ENCODE measurements around the gene ESYT3.
"Not testable (repeated sequence)": the region's sequence is repeated elsewhere in the genome, so short reads cannot be mapped to it uniquely, and the experiment has no call there.

ESYT3 gene

GRCh38 chr3:138408751-138409570, 25.5 kb upstream of the ESYT3 start:
- DNase-seq (ENCODE audit: low read depth), result no peak

- DNase-seq (ENCODE audit: low read depth), result no peak
These were observed 21.4 kb upstream of the ESYT3 start for GRCh38 chr3:138412821-138413551.

- DNase-seq (ENCODE audit: low read depth), result not testable (repeated sequence)
These were observed 18.2 kb upstream of the ESYT3 start for GRCh38 chr3:138416236-138416635.

- DNase-seq (ENCODE audit: low read depth), result peak; percentile 22
These were observed 16.8 kb upstream of the ESYT3 start for GRCh38 chr3:138417559-138417982.

- no peak for DNase-seq (ENCODE audit: low read depth)
These were observed 15.7 kb upstream of the ESYT3 start for GRCh38 chr3:138418601-138419206.

- no peak for DNase-seq (ENCODE audit: low read depth)
These were observed 11.1 kb upstream of the ESYT3 start for GRCh38 chr3:138423316-138423715.

- no peak for DNase-seq (ENCODE audit: low read depth)
These were observed 10.1 kb upstream of the ESYT3 start for GRCh38 chr3:138424323-138424722.

GRCh38 chr3:138426211-138426610, 8.2 kb upstream of the ESYT3 start:
- no peak for DNase-seq (ENCODE audit: low read depth)

GRCh38 chr3:138426754-138427153, 7.7 kb upstream of the ESYT3 start:
- DNase-seq (ENCODE audit: low read depth), result not testable (repeated sequence)

GRCh38 chr3:138429665-138430064, 4.8 kb upstream of the ESYT3 start:
- no peak for DNase-seq (ENCODE audit: low read depth)

- no peak for DNase-seq (ENCODE audit: low read depth)
These were observed 1.7 kb upstream of the ESYT3 start for GRCh38 chr3:138432576-138433240.

- DNase-seq (ENCODE audit: low read depth), result no peak
These were observed 532 bp upstream of the ESYT3 start for GRCh38 chr3:138433892-138434275.

- no peak for DNase-seq (ENCODE audit: low read depth)
These were observed 708 bp downstream of the ESYT3 start for GRCh38 chr3:138434875-138435772.

GRCh38 chr3:138435840-138436239, 1.4 kb downstream of the ESYT3 start:
- DNase-seq (ENCODE audit: low read depth), result no peak

GRCh38 chr3:138437281-138437680, 2.9 kb downstream of the ESYT3 start:
- no peak for DNase-seq (ENCODE audit: low read depth)

- no peak for DNase-seq (ENCODE audit: low read depth)
These were observed 4.5 kb downstream of the ESYT3 start for GRCh38 chr3:138438896-138439295.

- DNase-seq (ENCODE audit: low read depth), result no peak
These were observed 5.2 kb downstream of the ESYT3 start for GRCh38 chr3:138439646-138440045.

- no peak for DNase-seq (ENCODE audit: low read depth)
These were observed 5.7 kb downstream of the ESYT3 start for GRCh38 chr3:138440121-138440521.

- no peak for DNase-seq (ENCODE audit: low read depth)
These were observed 6.2 kb downstream of the ESYT3 start for GRCh38 chr3:138440596-138440995.

- no peak for DNase-seq (ENCODE audit: low read depth)
These were observed 6.8 kb downstream of the ESYT3 start for GRCh38 chr3:138441256-138441655.

GRCh38 chr3:138441742-138442141, 7.3 kb downstream of the ESYT3 start:
- no peak for DNase-seq (ENCODE audit: low read depth)

All from stimulated activated CD8-positive, alpha-beta memory T cell treated with anti-CD3 and anti-CD28 coated beads, Interleukin-15, amount 100 ng/mL, for 24 hours (primary cell).